ENCODE data around the gene HTR5A.

HTR5A gene

DNA sequence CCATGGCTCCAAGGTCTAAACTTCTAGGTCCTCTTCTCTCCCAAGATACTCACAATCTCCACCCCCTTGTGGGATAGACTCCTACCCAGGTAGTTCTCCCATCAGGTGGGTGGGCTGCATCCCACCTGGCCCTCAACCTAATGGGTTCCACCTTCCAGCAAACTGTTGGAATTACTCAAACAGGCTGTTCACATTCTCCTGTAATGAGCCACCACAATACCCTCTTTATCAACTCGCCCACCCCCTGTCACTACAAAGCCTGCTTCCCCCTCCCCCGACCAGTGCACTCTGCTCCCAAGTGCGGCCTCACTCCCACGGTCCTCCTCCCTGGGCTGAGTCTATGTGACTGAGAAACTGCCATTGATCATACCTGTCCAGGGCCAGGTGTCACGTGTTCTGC, 10.4 kb upstream of the HTR5A start:
- DNase-seq (ENCODE audit: low read depth in 1 of 2, low spot score in 1 of 2), result no peak
- no peaks in the 10 kb centered on the region for H3K27me3 ChIP-seq (ENCODE audit: insufficient read depth, poor library complexity, severe bottlenecking)
- no peak overlapping the region for H3K4me3 ChIP-seq (replicated peaks; ENCODE audit: insufficient read depth, low read length)
- TF ChIP-seq GABPA (IDR thresholded peaks at IDR 0.05; ENCODE audit: low read depth) (no peak), POLR2AphosphoS5 (IDR thresholded peaks at IDR 0.05; ENCODE audit: low read depth) (no peak), SPI1 (IDR thresholded peaks at IDR 0.05; ENCODE audit: borderline replicate concordance, low read depth) (no peak), REST (IDR thresholded peaks at IDR 0.05; ENCODE audit: insufficient replicate concordance, low read depth) (no peak), CTCF (IDR thresholded peaks at IDR 0.05; ENCODE audit: insufficient read depth, low read length) (no peak)
- no peak overlapping the region for H3K27ac ChIP-seq (replicated peaks)

- TF ChIP-seq POLR2AphosphoS5 (IDR thresholded peaks at IDR 0.05; ENCODE audit: low read depth) (no peak), REST (IDR thresholded peaks at IDR 0.05; ENCODE audit: insufficient replicate concordance, low read depth) (no peak), CTCF (IDR thresholded peaks at IDR 0.05; ENCODE audit: insufficient read depth, low read length) (no peak)
- Histone ChIP-seq H3K4me3 (replicated peaks; ENCODE audit: insufficient read depth, low read length) (no peak overlapping the region), H3K27me3 (ENCODE audit: insufficient read depth, poor library complexity, severe bottlenecking) (no peaks in the 10 kb centered on the region), H3K27ac (replicated peaks) (no peak overlapping the region)
- DNase-seq (ENCODE audit: low read depth in 1 of 2, low spot score in 1 of 2), result no peak
Measured at GRCh38 chr7:155062411-155062810, 7.7 kb upstream of the HTR5A start.

DNA sequence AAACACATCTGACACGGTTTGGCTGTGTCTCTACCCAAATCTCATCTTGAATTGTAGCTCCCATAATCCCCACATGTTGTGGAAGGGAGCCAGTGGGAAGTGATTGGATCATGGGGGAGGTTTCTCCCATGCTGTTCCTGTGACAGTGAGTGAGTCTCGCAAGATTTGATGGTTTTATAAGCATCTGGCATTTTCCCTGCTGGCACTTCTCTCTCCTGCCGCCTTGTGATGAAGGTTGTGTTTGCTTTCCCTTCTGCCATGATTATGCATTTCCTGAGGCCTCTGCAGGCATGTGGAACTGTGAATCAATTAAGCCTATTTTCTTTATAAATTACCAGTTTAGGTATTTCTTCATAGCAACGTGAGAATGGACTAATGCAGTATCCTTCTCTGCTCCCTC, 5.9 kb upstream of the HTR5A start:
- no peak for DNase-seq (ENCODE audit: low read depth in 1 of 2, low spot score in 1 of 2)
- TF ChIP-seq CTCF (IDR thresholded peaks at IDR 0.05; ENCODE audit: insufficient read depth, low read length) (no peak), POLR2AphosphoS5 (IDR thresholded peaks at IDR 0.05; ENCODE audit: low read depth) (no peak), REST (IDR thresholded peaks at IDR 0.05; ENCODE audit: insufficient replicate concordance, low read depth) (no peak), GABPA (IDR thresholded peaks at IDR 0.05; ENCODE audit: low read depth) (no peak)
- H3K27ac ChIP-seq (replicated peaks), result no peak overlapping the region
- no peaks in the 10 kb centered on the region for H3K27me3 ChIP-seq (ENCODE audit: insufficient read depth, poor library complexity, severe bottlenecking)
- H3K4me3 ChIP-seq (replicated peaks; ENCODE audit: insufficient read depth, low read length), result no peak overlapping the region
